RPMI7951 (cell line): ENCODE measurements around the gene POLR2A. TPM values are rescaled to one million over a fixed set of nuclear protein-coding genes. Genes with fewer than 3 reads are reported as not detected.
A peak's percentile ranks its signal among the peaks of the same experiment; 100 is the strongest.
"Not testable (repeated sequence)": the region's sequence is repeated elsewhere in the genome, so short reads cannot be mapped to it uniquely, and the experiment has no call there.

Experiments
- DNase-seq: peaks from one replicate; pipeline ENCODE4 v3.0.0-alpha.2; 2012; ENCODE audit warnings: low read depth
- total RNA-seq: library from RNA; depleted of rRNA; stranded (reverse); fragments of >200 nt; shearing (Covaris generic); gene quantifications from 2 replicates; pipeline ENCODE4 v1.2.3, GENCODE V29; 2014

Gene POLR2A
- total RNA-seq, 1 experiment from 2014 or later = 22.3 TPM

GRCh38 chr17:7460850-7461660 lies 23.1 kb upstream of the POLR2A start:
- DNase-seq = no peak

- no peak for DNase-seq
These were observed 21.4 kb upstream of the POLR2A start for GRCh38 chr17:7462474-7463371.

- no peak for DNase-seq
These were observed 20.8 kb upstream of the POLR2A start for GRCh38 chr17:7463372-7463846.

- DNase-seq = no peak
These were observed 20.1 kb upstream of the POLR2A start for GRCh38 chr17:7464081-7464480.

DNA sequence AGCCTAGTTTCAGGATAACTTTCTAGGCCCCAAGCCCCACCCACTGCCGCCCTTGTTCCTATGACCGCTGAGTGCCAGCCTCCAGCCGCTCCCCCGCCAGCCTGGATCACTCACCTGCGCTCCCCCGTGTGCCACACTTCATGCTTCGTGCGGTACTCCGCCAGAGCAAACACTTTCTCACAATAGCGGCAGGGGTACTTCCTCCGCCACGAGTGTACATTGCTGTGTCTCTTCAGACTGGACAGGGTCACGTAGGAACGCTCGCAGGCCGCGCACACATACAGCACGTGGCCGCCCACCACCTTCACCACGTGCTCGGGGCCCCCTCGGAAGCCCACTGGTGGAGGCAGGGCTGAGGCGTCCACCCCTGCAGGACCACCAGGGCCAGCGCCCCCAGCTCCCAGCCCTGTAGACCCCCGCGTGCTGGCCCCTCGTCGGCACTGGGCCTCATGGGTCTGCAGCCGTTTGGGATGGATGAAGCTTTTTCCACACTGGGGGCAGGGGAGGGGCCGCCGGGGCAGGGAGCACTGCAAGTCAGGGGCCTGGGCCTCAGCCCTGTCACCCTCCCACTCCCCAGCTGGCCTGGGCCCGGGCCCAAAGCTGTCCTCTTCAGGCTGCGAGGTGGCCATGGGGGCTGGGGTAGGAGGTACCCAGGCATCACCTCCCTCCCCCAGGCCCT lies 18.4 kb upstream of the POLR2A start:
- DNase-seq = no peak

GRCh38 chr17:7466318-7466638 lies 17.9 kb upstream of the POLR2A start:
- no peak for DNase-seq

DNA sequence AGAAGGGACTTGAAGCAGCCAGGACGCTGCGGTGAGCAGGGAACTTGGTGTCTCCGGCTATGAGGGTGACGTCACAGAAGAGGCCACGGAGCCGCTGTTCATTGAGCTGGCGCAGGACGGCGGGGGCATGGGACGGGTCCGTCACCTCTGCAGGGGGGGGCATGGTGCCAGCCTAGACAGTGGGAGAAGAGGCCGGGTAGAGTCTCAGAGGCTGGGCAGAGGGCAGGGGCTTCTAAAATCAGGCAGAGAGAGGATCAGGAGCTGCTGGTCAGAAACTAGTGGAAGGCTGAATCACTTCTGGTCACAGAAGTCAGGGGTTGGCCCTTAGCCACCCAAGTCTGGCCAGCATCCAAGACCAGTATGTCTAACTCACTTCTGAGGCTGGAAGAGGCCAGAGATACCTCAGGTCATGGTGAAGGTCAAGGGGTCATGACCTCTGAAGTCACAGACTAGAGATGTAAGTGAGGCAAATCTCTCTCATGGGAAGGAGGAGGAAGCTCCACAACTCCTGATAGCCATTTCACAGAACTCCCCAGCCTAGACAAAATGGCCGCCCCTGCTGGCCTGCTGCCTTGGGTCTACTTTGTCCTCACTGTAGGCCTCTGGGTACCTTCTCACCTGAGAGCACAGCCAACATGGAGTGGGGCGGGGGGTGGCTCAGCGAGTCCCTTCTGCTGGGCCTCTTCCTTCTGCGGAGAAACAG lies 17.4 kb upstream of the POLR2A start:
- peak; percentile 67 for DNase-seq

GRCh38 chr17:7467498-7467897 lies 16.7 kb upstream of the POLR2A start:
- no peak for DNase-seq

DNA sequence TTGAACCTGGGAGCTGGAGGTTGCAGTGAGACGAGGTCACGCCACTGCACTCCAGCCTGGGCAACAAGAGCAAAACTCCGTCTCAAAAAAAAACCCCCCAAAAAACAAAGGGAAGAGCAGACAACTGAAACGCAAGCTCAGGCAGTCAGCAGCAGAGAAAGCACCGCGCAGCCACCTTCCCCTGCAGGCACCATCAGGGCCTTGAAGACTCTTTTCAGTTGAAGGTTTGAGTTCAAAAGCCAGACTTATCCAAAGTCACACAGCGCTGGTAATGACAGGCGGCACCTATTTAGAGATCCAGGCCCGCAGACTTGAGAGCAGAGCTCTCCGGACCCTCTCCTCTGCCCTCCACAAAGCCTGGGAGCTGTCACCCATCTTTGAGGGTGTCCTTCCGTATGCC lies 15.9 kb upstream of the POLR2A start:
- DNase-seq = no peak

DNA sequence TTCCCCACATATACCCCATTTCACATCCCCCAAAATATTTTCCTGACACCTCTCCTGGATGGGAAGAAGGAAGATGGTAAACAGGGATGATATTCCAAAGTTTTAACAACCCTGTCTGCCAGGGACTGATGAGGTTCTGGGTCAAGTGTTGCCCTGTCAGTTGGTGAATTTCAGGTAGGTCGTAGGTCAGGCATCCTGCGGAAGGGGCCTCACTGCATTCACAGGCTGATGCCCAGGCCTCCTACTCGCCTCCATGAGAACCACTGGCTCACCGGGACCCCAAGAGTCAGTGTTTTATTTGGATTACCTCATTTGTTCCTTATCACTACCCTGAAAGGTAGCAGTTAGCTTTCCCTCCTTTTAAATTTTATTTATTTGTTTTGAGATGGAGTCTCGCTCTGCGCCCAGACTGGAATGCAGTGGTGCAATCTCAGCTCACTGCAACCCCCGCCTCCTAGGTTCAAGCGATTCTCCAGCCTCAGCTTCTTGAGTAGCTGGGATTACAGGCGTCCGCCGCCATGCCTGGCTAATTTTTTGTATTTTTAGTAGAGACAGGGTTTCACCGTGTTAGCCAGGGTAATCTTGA lies 15.3 kb upstream of the POLR2A start:
- DNase-seq = no peak

DNA sequence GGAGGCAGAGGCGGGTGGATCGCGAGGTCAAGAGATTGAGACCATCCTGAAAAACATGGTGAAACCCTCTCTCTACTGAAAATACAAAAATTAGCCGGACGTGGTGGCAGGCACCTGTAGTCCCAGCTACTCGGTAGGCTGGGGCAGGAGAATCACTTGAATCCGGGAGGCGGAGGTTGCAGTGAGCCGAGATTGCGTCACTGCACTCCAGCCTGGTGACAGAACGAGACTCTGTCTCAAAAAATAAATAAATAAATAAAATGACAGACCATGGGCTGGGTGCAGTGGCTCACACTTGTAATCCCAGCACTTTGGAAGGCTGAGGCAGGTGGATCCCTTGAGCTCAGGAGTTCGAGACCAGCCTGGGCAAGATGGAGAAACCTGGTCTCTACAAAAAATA lies 14.3 kb upstream of the POLR2A start:
- DNase-seq = not testable (repeated sequence)

DNA sequence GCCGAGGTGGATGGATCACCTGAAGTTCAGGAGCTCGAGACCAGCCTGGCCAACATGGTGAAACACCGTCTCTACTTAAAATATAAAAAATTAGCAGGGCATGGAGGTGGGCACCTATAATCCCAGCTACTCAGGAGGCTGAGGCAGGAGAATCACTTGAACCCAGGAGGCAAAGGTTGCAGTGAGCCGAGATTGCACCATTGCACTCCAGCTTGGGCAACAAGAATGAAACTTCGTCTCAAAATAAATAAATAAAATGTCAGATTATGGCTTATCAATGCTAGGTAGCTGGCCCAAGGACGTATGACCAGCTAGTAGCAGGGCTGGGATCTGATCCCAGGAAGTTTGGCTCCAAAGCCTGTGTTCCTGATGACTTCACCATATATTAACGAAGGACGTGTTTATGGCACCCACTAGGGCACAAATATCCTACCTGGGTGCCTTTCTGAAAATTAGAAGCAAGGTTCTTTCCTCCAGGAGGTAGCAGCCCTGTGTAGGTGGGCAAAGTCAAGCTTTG lies 13.7 kb upstream of the POLR2A start:
- DNase-seq = not testable (repeated sequence)

DNA sequence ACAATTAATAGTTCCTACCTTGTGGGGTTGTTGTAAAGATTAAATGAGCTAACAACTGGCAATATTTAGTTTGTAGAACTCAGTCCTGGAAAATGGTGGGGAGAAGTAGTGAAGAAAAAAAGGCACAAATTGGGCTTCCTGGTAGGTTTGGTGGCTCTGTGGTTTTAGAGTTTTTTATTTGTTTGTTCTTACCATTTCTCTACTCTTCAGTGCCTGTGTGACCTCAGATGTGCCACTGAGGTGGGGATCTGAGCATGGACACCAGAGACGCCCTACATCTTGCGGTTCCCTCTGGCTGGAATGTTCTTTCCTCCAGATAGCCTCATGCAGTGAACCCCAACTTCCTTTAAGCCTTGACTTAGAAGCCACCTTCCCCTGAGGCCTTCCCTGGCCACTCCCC lies 12.4 kb upstream of the POLR2A start:
- DNase-seq = no peak

- DNase-seq = not testable (repeated sequence)
These were observed 9.4 kb upstream of the POLR2A start for GRCh38 chr17:7474767-7475166.

GRCh38 chr17:7475764-7476422 lies 8.3 kb upstream of the POLR2A start:
- DNase-seq = peak; percentile 64

GRCh38 chr17:7476494-7476893 lies 7.7 kb upstream of the POLR2A start:
- DNase-seq = peak; percentile 57

DNA sequence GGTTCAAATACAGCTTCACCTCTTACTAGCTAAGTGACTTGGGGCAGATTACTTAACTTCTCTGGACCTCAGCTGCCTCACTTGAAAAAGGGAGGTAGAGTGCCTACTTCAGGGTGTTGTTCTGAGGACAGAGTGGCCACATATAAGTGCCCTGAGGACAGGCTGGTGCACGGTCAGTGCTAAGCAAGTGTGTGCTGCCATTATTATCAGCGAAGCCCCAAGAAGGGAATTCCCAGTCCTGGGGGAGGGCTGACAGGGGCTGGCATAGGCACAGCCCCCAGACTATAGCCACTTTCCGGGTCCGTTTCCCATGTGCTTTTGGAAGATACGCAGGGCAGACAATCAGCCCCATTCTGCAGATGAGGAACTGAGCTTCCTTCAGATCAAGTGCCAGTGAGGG lies 7.2 kb upstream of the POLR2A start:
- DNase-seq = no peak

- DNase-seq = peak; percentile 90
These were observed 6.5 kb upstream of the POLR2A start for GRCh38 chr17:7477392-7478275.
